H1 (cell line): ENCODE results near the gene TAMALIN. TPM values are rescaled to one million over a fixed set of nuclear protein-coding genes. Genes with fewer than 3 reads are reported as not detected.

Experiments
- BCL11A ChIP-seq, 2 experiments: IDR thresholded peaks; one replicate each; pipeline ENCODE4 v1.6.1; 2011; ENCODE audit warnings: low read depth in 2 of 2, low read length in 2 of 2, mild to moderate bottlenecking in 2 of 2
- EGR1 ChIP-seq: IDR thresholded peaks from 2 replicates; pipeline ENCODE4 v1.6.1; 2011; ENCODE audit warnings: low read depth, low read length, borderline replicate concordance
- JUN ChIP-seq: IDR thresholded peaks from 2 replicates; pipeline ENCODE4 v1.6.1; 2011; ENCODE audit warnings: low read depth, mild to moderate bottlenecking, improper control_type of control experiment, low read length
- RNF2 ChIP-seq: fragments of 200-900, 300-1000 bp; sonication (generic); IDR thresholded peaks from 2 replicates; pipeline ENCODE4 v1.7.1; 2016; ENCODE audit warnings: borderline replicate concordance, low read depth, mild to moderate bottlenecking, antibody characterized with exemption, low read length; ENCODE audit not compliant: poor library complexity, severe bottlenecking; ENCODE audit errors: missing control alignments
- SAP30 ChIP-seq: fragments of 300-600 bp; sonication (generic); IDR thresholded peaks from 2 replicates; pipeline ENCODE4 v1.7.1; 2012; ENCODE audit warnings: low read length, moderate library complexity, mild to moderate bottlenecking, inconsistent platforms; ENCODE audit not compliant: insufficient read depth, insufficient replicate concordance
- SIN3A ChIP-seq, 2 experiments: IDR thresholded peaks in 1 of 2; conservative IDR thresholded peaks in 1 of 2; 2 replicates each; pipeline ENCODE4 v1.6.1; 2011 to 2012; ENCODE audit warnings: low read length in 2 of 2, improper control_type of control experiment in 1 of 2, low read depth in 1 of 2, mild to moderate bottlenecking in 1 of 2
- polyA plus RNA-seq, 7 experiments: library from polyadenylated mRNA; depleted of rRNA in 3 of 7; stranded (reverse) in 5 of 7; unstranded in 2 of 7; fragments of >200 nt in 5 of 7; fragments of 200-250 nt in 2 of 7; gene quantifications; 1 replicate in 5 of 7; 2 replicates in 1 of 7; 4 replicates in 1 of 7; pipeline versions ENCODE4 v1.2.1 to v1.2.3, GENCODE V29; 2011 to 2013; ENCODE audit warnings: missing spikeins in 2 of 7, mixed read lengths in 2 of 7
- total RNA-seq: library from RNA; stranded (reverse); fragmentation: NEBNext Ultra II Directional; extraction: Animal tissue kit (Norgen Biotek cat#: 25700); gene quantifications from 2 replicates; pipeline ENCODE4 v1.2.1, GENCODE V29; 2021
- TF ChIP-seq, protein P1 (sequence below): IDR thresholded peaks from 2 replicates; pipeline ENCODE4 v1.6.1; 2011; ENCODE audit warnings: low read length, improper control_type of control experiment

The TAMALIN gene
- total and polyA plus RNA-seq, 2 of the 8 experiments (the other 6 are each of a cell fraction or from before 2014, with no cell fraction given): 2.6 to 4.9 TPM

DNA sequence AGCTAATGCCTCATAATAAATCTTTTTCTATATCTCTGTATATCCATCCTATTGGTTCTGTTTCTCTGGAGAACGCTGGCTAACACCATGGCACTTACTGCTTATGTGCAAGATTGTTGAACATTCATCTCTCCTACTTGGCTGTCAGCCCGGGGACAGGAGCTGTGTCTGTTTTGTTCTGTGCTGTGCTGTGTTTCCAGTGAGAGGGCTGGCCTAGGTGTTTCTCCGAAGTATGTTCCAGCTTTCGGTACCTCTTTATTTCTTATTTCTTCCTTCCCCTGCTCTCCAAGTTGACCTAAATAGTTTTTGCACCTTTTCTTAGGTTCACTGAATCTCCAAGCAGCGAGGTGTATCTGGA, 25.7 kb downstream of the TAMALIN start (continued):
- TF ChIP-seq SIN3A (conservative IDR thresholded peaks at IDR 0.05 in 1 of 2, IDR thresholded peaks at IDR 0.05 in 1 of 2; ENCODE audit: low read depth in 1 of 2, low read length in 2 of 2): no peak
- no peak for TF ChIP-seq JUN
- TF ChIP-seq, protein P1, sequence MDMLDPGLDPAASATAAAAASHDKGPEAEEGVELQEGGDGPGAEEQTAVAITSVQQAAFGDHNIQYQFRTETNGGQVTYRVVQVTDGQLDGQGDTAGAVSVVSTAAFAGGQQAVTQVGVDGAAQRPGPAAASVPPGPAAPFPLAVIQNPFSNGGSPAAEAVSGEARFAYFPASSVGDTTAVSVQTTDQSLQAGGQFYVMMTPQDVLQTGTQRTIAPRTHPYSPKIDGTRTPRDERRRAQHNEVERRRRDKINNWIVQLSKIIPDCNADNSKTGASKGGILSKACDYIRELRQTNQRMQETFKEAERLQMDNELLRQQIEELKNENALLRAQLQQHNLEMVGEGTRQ: no peak
- TF ChIP-seq BCL11A (IDR thresholded peaks at IDR 0.05; ENCODE audit: low read depth in 2 of 2, low read length in 2 of 2): no peak
- TF ChIP-seq RNF2: no peak
- no peak for TF ChIP-seq SAP30
- no peak for TF ChIP-seq EGR1
- TF ChIP-seq, all 59 proteins: peak for 0
